IPS-18c (cell line): ENCODE data around the gene EPS8.

Source experiments
- H3K4me3 ChIP-seq: 2 replicates; pipeline ENCODE4 v1.7.0; 2013; ENCODE audit warnings: low read depth, mild to moderate bottlenecking, low read length, moderate library complexity; ENCODE audit not compliant: insufficient read depth
- H3K9me3 ChIP-seq: one replicate; pipeline ENCODE4 v1.6.1; 2013; ENCODE audit warnings: mild to moderate bottlenecking, low read length, moderate library complexity; ENCODE audit not compliant: control insufficient read depth, insufficient read depth

Gene EPS8

GRCh38 chr12:15688838-15689625 lies 100.2 kb downstream of the EPS8 start:
- H3K4me3 ChIP-seq: no peak overlapping the region
- H3K9me3 ChIP-seq: no peaks in the 10 kb centered on the region

- no peak overlapping the region for H3K4me3 ChIP-seq
- H3K9me3 ChIP-seq: no peaks in the 10 kb centered on the region
Observed at GRCh38 chr12:15688202-15688736, 100.9 kb downstream of the EPS8 start.

DNA sequence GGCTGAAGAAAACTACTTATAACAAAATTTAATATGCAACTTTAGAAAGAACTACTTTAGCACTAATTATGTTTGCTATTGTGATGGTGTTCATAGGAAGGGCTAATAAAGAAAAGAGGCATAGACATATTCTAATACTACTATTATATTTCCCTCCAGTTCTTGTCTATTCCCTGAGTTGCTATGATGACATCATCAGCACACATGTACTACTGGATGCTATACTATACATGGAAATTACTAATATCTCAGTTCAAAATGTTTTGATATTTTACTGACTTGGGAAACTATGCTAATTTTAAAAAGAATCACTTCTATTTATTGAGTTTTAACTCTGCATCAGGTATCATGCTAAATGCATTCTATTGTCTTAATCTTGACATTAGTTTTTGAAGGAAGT lies 101.6 kb downstream of the EPS8 start:
- Histone ChIP-seq H3K9me3 (no peaks in the 10 kb centered on the region), H3K4me3 (no peak overlapping the region)

- H3K4me3 ChIP-seq: no peak overlapping the region
Observed at GRCh38 chr12:15684896-15685658, 104.1 kb downstream of the EPS8 start.

DNA sequence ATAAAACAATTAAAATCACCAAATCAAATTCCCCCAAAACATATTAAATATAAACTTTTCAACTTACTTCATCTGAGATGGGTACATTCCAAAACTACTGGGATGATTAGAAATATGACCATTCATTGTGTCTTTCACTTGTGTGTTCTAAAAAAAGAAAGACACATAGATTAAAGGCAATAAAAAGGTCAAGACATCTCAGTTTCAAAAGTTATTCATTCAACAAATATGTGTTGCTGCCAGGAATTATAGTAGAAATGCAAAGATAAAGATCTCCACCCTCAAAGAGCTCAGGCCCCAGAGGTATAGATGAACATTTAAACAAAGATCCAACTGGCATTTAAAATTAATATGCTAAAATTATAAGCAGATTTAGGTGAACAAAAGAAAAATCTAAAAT lies 106.4 kb downstream of the EPS8 start:
- no peaks in the 10 kb centered on the region for H3K9me3 ChIP-seq
- H3K4me3 ChIP-seq: no peak overlapping the region

More at GRCh38 chr12:15684896-15685658, 104.1 kb downstream of the EPS8 start:
- no peaks in the 10 kb centered on the region for H3K9me3 ChIP-seq

GRCh38 chr12:15679151-15679550 lies 110.0 kb downstream of the EPS8 start:
- H3K4me3 ChIP-seq: no peak overlapping the region
- H3K9me3 ChIP-seq: no peaks in the 10 kb centered on the region

GRCh38 chr12:15677726-15678201 lies 111.4 kb downstream of the EPS8 start:
- Histone ChIP-seq H3K9me3 (no peaks in the 10 kb centered on the region), H3K4me3 (no peak overlapping the region)

DNA sequence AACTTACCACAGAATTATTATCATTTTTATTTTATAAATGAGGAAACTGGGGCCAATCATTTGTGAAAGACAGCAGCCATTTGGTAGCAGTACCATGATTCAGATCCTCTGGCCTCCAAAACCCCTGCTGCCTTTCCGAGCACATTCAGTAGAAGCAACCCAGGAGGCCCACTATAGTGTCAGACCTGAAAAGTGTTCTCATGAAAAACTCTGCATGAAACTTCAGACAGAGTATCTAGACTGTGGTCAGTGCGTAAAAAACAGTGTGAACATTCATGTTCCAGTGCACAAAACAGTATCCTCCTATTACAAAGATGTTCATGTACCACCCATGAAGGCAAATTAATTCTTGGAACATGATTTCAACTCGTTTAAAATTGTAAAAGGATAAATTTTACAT lies 112.0 kb downstream of the EPS8 start:
- H3K4me3 ChIP-seq: no peak overlapping the region
- no peaks in the 10 kb centered on the region for H3K9me3 ChIP-seq

DNA sequence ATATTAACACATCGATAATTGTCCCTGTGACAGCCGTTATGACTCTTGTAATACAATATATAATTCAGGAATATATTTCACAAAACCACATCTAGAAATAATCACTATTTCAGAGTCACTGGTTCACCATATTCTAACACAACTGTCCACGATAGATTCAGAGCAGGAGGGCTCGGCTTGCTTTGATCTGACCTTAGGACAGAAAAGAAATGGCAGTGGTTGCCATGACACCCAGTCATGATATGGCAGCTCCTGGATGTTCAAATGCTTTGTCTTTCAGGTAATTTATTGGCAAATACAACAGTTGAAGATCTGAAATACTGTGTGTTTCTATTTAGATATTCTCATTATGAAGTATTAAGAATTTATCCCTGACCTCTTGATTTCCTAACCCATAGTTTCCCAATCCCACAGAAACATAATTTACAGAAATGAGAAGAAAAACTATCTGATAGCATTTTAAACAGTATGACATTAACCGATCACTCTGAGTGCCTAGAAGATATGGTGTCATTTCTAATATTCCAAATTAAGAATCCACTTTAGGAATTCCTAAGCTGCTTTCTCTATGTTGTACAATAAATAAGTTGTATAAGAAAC lies 116.4 kb downstream of the EPS8 start:
- Histone ChIP-seq H3K4me3 (no peak overlapping the region), H3K9me3 (no peaks in the 10 kb centered on the region)

DNA sequence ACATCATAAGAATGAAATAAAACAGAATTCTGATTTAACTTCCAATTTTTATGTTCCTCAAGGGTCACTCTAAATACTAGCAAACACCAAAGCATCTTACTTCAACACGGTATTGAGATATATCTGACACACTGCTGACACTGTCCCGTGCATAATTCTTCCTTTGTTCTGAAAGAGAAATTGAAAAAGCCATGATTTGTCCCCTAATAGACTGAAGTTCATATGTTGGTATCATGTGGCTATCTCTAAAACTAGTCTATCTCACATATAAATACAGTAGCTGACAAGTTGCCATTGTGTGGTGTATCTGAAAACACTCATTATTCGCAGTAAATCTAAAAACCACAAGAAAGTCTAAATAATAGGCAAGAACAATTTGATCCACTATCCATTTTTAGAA lies 118.4 kb downstream of the EPS8 start:
- Histone ChIP-seq H3K4me3 (no peak overlapping the region), H3K9me3 (no peaks in the 10 kb centered on the region)

DNA sequence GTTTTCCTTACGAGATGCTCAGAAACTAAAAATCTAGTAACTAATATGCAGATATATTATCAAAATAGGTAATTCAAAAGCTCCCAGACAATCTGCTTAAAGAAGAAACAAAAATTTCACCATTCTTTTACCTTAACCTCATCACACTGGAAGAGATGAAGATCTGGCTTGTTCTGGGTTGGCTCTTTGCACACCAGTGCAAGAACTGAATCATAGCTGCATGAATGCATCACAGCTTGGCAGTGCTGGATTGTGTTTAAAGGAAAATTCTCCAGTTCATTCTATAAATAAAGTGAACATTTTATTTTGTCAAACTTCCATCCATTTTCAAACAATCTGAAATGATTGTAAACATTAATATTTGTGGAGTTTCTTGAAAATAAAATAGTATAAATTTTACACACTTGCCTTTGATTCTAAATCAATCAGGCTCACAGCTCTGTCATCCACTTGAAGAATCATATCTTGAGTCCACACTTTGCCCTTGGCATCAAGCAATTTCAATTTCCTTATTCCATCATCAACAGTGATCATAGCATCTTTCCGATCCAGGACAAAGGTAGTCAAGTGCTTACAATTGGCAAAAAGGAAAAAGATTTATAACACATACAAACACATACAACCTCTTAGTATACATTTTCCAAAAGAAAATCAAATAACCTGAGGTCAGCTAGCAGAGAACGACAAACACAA lies 119.8 kb downstream of the EPS8 start:
- no peak overlapping the region for H3K4me3 ChIP-seq

GRCh38 chr12:15664491-15664890 lies 124.7 kb downstream of the EPS8 start:
- Histone ChIP-seq H3K4me3 (no peak overlapping the region), H3K9me3 (no peaks in the 10 kb centered on the region)

More for the DNA sequence above, 119.8 kb downstream of the EPS8 start:
- H3K9me3 ChIP-seq: no peaks in the 10 kb centered on the region

DNA sequence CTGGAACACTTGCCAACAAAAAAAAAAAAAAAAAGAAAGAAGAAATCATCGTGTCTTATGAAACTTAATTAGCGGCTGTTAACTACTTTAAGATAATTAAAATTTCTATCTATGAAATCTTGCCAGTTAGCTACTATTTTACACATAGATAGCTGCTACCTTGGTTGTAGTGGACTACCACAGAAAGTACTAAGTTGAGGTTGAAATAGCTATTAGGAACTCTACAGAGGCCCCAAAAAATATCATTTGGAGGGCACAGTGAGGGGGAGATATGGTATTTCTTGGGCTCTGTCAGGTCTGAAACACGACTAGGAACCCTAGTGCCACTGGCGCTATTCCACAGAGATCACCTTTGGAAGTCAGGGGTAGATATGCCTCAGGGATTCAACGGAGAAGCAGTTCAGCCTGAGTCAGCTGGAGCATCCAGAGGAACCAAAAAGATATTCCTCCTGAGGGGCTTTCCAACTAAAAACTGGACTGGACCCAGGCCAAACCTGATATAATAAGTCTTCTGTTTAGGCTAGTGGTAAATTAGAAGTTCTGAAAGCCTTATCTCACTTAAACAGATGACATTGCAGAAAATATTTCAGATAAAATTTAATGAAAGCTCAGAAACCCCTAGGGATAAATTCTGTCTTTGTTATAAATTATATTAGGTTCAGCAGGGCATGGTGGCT lies 126.1 kb downstream of the EPS8 start:
- Histone ChIP-seq H3K9me3 (no peaks in the 10 kb centered on the region), H3K4me3 (no peak overlapping the region)

DNA sequence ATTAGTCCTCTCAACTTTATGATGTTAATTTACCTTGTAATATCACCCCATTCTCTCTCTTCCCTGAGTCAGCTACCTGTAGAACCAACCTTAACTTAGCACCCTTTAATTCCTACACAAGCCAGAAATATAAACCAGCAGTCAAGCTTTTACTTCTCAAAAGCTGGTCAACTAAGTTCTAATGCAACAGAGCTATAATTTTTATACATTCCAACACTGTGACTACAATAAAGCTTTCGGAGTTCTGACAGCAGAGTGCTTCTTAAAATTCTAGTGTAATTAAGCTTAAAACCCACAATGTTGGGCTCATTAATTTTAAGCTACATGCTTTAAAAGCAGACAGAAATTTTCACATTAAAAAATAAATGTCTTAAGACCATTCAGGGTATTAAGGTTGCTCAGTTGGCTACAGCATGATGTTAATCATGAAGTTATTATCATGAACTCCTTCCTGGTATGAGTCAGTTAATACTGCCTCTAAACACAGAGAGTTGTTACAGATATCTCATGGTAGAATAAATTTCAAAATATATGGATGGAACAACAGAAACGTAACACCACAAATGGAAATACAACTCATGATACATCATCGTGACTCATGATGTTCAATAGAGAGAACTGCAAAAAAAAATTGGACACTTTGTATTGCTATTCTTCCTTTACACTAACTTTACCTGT lies 126.7 kb downstream of the EPS8 start:
- H3K9me3 ChIP-seq: no peaks in the 10 kb centered on the region
- H3K4me3 ChIP-seq: no peak overlapping the region

GRCh38 chr12:15651371-15651770 lies 137.8 kb downstream of the EPS8 start:
- H3K9me3 ChIP-seq: no peaks in the 10 kb centered on the region
- no peak overlapping the region for H3K4me3 ChIP-seq

DNA sequence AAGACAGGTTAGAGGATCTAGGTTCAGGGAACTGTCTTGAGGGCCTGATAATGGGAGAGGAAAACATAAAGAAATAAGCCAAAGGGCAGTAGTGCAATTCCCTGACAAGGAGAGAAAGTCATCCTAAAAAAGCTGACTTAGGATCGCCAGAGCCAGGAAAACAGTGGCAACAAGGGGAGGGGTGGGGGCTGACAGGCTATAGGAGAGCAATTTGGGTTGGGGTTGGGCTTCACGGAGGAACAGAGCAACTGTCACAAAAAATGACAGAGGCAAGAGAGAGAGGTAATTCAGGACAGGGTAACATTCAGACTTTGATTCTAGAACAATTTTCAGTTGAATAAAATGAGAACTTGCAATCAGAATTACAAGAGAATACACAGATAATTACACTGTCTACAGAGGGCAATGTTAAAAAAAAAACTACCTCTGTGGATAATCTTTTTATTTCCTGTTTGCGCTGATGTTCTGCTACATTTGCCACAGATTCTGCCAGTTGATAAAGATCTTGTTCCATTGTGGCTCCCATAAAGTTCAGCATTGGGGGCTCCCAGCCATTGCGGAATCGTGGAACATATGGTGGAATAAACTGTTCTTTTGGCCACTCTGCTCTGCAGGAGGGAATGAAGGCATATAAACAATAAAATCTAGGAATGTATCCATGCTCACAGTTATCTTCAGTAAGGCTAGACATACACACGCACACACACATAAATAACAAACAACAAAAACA lies 138.6 kb downstream of the EPS8 start:
- Histone ChIP-seq H3K4me3 (no peak overlapping the region), H3K9me3 (no peaks in the 10 kb centered on the region)
